GM19468 (cell line): ENCODE data around the gene TMEM248.
"Not testable (repeated sequence)": the region's sequence is repeated elsewhere in the genome, so short reads cannot be mapped to it uniquely, and the experiment has no call there.

Source experiments
- ATAC-seq: cut with Tn5 transposase; IDR thresholded peaks from one replicate; pipeline ENCODE4 v1.9.1; 2021; ENCODE audit warnings: mild to moderate bottlenecking, moderate library complexity, moderate number of reproducible peaks; ENCODE audit not compliant: unreplicated experiment; ENCODE audit errors: extremely low read depth

TMEM248 gene

DNA sequence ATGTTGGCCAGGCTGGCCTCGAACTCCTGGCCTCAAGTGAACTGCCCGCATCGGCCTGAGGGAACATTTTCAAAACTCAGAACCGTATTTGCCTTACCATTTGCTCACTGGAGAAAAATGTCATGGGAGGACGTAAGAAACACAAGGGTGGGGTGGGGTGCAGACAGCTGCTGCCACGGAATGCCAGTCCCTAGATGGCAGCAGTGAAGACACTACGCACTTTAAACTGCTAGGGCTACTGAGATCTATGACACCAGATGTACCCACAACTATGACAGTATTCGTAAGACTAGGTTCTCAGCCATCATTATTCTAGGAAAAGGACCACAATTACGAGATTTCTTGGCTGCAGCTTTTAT is 73.6 kb downstream of the TMEM248 start:
- ATAC-seq = not testable (repeated sequence)

DNA sequence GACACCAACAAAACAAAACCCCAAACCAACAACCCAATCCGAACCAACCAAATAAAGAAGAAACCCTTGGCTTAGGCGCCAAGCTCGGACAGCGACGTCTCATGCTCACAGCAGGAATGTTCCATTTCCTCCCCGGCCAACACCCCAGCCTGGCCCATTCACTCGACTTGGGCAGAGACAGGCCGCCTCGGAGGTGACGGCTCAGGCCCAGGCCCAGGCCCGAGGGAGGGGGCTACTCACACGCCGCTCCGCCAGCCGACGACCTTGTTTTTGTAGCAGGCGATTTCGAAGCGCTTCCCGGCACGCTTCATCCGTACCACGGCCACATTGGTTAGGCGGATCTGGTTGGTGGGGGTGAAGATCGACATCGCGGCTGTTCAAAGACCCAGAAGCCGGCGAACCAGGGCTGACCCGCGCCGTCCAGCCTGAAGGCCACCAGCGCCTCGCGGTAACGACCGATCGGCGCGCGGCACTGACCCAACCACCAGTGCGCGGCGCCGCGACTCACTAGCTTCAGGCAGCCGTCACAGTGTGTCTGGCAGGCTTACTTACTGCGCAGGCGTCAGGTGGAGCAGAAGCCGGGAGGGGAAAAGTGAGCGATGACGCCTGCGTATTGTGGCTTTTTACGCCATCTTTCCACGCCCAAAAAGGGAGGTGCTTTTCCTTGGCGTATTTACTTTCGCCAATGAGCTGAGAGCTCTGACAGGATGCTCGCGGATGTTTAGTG is 74.2 kb downstream of the TMEM248 start, which contains the start of gene SBDS:
Gene SBDS, minus strand, starts transcription at position 537 of the 727 bp plus-strand sequence. Its CDS starts 169 bp downstream, at position 368.
- ATAC-seq = peak; percentile 61

DNA sequence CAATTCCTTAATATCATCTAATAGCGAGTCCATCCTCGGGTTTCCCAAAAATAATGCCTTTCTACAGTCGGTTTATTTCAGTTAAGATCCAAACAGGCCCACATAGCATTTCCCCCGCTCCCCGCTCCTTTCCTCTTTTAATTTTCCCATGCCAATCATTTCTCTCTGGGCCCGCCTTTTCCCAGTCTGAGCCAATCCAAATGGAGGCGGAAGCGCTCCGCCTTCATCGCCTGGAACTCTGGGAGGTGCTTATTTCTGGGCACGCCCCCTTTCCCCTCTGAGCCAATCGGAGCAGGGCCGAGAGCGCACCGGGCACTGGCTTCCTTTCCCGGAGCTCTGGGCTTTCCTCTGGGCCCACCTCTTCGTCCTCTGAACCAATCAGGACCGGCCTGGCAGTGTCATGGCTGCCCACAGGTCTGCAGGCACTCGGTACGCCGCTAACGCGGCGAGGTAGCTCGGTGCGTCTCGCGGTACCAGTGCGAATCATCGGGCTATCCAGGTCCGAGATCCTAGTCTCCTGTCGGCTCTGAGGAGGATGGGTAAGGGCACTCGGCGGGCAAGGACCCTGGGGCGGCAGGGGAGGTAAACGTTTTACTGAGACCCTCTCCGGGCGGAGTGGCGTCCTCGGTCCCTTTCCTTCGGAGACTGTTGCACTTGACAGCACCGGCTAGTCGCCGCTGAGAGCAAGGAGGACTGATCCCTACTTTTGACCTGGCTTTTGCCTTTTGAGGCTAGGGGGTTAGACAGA is 75.6 kb downstream of the TMEM248 start, which contains the start of gene TYW1:
Gene TYW1, plus strand, starts transcription at position 390 of the 748 bp plus-strand sequence. Its CDS starts 146 bp downstream, at position 536.
- peak; percentile 59 for ATAC-seq

DNA sequence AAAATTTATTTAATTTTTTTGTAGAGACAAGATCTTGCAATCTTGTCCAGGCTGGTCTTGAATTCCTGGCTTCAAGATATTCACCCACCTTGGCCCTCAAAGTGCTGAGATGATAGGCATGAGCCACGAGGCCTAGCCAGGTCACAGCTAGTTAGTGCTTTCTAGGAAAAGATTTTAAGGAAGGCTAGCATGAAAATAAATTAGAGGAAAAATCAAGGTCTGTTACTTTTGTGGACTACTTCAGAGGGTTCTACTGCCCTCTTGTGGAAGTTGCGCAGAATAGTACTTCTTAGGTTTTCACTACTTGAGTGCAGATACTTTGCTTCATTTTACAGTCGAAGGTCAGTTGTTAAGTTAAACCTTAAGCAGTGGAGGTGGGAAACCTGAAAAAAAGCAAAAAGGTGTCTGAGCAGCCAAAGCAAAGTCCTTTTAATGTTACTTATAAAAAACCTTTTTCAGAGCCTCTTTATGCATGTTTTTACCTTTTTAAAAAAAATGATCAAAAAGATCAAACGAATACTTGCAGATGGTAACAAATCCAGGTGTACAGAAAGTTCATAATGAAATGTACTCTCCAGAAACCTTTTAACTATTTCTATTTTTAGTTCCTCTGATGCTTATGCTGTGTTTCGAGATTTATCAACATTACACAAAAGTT is 79.7 kb downstream of the TMEM248 start:
- ATAC-seq = not testable (repeated sequence)

DNA sequence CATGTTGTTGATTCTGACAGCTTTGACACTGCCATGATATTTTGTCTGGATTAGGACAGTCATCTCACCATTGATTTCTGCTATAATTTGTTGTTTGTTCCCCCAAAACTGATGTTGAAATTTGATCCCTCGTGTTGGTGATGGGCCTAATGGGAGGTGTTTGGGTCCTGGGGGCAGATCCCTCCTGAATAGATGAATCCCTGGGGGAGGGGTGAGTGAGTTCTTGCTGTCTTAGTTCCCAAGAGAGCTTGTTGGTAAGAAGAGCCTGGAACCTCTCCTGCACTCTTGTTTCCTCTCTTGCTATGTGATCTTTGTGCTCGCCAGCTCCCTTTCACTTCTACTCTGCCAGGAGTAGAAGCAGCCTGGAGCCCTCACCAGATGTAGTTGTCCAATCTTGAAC is 83.1 kb downstream of the TMEM248 start:
- not testable (repeated sequence) for ATAC-seq

DNA sequence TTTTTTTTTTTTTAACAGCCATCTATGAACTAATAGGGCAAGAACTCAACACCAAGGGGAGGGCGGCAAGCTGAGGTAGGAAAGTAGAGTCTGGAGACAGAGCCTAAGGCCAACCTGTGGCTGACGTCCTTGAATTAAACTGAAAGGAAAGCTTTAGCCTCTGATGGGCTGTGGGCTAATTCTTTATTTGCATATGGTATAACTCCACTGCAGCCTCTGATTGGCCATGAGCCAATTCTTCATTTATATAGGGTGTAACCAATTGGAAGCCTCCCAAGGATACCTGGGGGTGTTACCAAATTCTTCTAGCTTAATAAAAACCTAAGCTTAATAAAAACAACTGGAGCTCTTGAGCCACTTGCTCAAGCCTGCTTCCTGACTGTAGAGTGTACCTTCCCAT is 85.9 kb downstream of the TMEM248 start:
- no peak for ATAC-seq
